Skin epidermis (tissue), 12 donors: ENCODE results near the gene FZD7.
A peak's percentile ranks its signal among the peaks of the same experiment; 100 is the strongest.

Source experiments
- H3K27ac ChIP-seq, 21 experiments: fragments of 200-600 bp; sonication (generic) in 11 of 21; one replicate each; pipeline ENCODE4 v1.5.0; 2020; ENCODE audit warnings: mild to moderate bottlenecking in 3 of 21, inconsistent platforms in 2 of 21, moderate library complexity in 2 of 21
- H3K4me3 ChIP-seq, 7 experiments: fragments of 200-600 bp; sonication (generic) in 2 of 7; one replicate each; pipeline ENCODE4 v1.5.0; 2020; ENCODE audit warnings: inconsistent platforms in 2 of 7, mild to moderate bottlenecking in 2 of 7, moderate library complexity in 1 of 7

Gene FZD7

GRCh38 chr2:202060218-202060617 lies 26.6 kb downstream of the FZD7 start:
- Histone ChIP-seq H3K4me3 (no peak overlapping the region), H3K27ac (no peak overlapping the region)

DNA sequence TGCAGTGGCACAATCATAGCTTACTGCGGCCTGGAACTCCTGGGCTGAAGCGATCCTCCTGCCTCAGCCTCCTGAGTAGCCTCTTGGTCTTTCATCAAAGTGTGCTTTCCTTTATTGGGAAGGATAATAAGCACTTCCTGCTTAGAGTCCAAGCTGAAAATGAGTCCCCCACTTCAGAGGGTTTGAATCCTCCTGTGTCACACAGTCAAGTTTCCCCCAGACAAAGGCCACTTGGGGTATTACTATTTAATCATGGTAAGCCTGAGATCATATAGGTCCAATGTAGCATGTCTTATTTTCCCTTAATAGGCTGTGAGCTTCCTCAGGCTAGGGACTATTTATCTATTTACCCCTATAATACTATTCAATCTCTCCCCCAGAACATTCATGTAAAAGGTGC lies 28.0 kb downstream of the FZD7 start:
- no peak overlapping the region for H3K4me3 ChIP-seq

DNA sequence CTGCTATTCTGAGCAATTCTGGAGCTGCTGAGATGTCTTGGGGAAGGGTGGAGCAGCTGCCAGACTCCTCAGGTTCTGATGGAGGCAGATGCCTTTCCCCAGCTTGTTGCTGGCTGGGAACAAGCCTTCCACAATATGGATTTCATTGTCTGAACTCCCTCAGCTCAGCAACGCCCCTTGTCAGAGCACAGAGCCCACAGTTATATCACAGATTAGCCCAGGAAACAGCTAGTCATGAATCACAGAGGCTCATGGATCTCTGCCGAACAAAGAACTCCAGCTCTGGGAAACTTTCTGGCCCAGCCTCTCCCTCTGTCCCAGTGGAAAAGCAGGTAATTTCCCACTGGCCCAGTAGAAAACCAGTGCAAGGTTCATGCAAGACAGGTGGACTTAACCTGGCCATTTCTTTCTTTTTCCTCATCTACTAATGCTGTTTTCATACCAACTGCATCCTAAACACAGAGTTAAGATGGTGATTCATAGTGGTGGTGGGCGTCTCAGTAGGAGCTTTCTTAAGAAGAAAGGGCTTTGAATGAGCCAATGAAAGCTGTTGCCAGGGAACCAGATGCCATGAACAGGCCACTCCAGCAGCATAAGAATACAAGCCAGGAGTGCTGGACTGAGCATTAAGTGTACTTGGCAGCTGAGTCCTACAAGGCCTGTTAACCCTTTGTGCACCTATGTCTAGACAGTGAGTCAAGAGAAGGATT lies 30.7 kb downstream of the FZD7 start:
- peak overlapping the region in 9 of 21 experiments; percentile 18 to 55 (median 31) for H3K27ac ChIP-seq

More for the DNA sequence above, 28.0 kb downstream of the FZD7 start:
- H3K27ac ChIP-seq = no peak overlapping the region

GRCh38 chr2:202064881-202065230 lies 31.2 kb downstream of the FZD7 start:
- no peak overlapping the region for H3K4me3 ChIP-seq
- peak overlapping the region in 1 of 21 experiments; percentile 50 for H3K27ac ChIP-seq

More for the DNA sequence above, 30.7 kb downstream of the FZD7 start:
- no peak overlapping the region for H3K4me3 ChIP-seq

- Histone ChIP-seq H3K27ac (no peak overlapping the region), H3K4me3 (no peak overlapping the region)
Observed at GRCh38 chr2:202065876-202066275, 32.2 kb downstream of the FZD7 start.

DNA sequence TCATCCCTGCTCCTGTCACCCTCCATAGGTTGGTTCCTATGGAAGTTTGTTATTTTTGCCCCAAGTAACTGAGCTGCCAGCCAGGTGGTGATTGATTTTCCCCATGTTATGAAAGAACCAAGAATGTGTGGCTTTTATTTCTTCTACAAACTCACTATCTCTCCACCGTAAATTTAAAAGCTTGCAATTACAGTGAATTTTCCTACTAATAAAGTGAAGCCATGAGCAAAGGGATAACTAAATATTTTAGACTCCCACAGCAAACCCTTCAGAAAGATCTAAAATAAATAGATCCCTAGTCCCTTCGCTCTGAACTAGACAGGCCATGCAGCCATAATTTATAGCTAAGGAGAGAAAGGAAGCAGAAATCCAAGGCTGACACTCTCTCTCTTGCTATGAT lies 33.2 kb downstream of the FZD7 start:
- H3K27ac ChIP-seq = no peak overlapping the region

DNA sequence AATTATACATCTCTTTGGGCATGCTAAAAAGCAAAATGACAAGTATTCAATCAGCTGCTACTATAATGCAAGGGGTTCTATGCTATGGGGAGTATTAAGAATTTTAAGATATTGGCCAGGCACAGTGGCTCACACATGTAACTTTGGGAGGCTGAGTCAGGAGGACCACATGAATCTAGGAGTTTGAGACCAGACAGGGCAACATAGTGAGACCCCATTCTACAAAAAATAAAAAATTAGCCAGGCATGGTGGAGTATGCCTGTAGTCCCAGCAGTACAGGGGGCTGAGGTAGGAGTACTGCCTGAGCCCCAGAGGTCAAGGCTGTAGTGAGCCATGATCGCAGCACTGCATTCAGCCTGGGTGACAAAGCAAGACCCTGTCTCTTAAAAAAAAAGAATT lies 33.9 kb downstream of the FZD7 start:
- H3K4me3 ChIP-seq = no peak overlapping the region
- H3K27ac ChIP-seq = no peak overlapping the region

More for the DNA sequence above, 33.2 kb downstream of the FZD7 start:
- H3K4me3 ChIP-seq = no peak overlapping the region

GRCh38 chr2:202069170-202070067 lies 35.8 kb downstream of the FZD7 start:
- Histone ChIP-seq H3K4me3 (no peak overlapping the region), H3K27ac (peak overlapping the region in 2 of 21 experiments; percentile 22 to 59)

- no peak overlapping the region for H3K4me3 ChIP-seq
- H3K27ac ChIP-seq = no peak overlapping the region
Observed at GRCh38 chr2:202071107-202071506, 37.5 kb downstream of the FZD7 start.

- Histone ChIP-seq H3K27ac (no peak overlapping the region), H3K4me3 (no peak overlapping the region)
Observed at GRCh38 chr2:202072226-202072625, 38.6 kb downstream of the FZD7 start.

- Histone ChIP-seq H3K4me3 (no peak within 1 kb of the TSS), H3K27ac (no peak within 1 kb of the TSS)
Observed at GRCh38 chr2:202072737-202073401, 39.2 kb downstream of the FZD7 start, which contains the start of gene KIAA2012. Gene KIAA2012, plus strand, starts transcription at chr2:202073255. Its CDS starts 373 bp downstream, at chr2:202073628.

- no peak overlapping the region for H3K27ac ChIP-seq
- H3K4me3 ChIP-seq = no peak overlapping the region
Observed at GRCh38 chr2:202074324-202074723, 40.7 kb downstream of the FZD7 start.

GRCh38 chr2:202079310-202079709 lies 45.7 kb downstream of the FZD7 start:
- no peak overlapping the region for H3K27ac ChIP-seq

DNA sequence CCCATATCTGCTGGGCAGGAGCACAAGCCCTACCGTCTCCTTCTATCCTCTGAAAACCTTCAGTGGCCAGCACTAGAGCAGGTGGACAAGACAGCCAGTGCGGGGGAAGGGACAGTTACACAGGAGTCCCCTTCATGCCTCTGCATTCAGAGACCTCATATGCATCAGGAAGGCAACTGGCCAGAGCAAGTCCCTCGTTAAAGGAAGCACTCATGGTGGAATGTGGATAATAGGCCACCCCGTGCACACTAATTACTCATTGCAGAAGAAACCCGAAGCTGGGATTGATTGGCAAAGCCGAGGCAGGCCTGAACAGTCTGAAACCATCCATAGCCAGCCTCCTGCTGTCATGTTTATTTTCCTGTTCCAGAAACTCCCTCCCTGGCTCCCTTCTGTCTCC lies 50.6 kb downstream of the FZD7 start:
- no peak overlapping the region for H3K4me3 ChIP-seq
- H3K27ac ChIP-seq = no peak overlapping the region

More at GRCh38 chr2:202079310-202079709, 45.7 kb downstream of the FZD7 start:
- H3K4me3 ChIP-seq = no peak overlapping the region
